ENCODE data around the gene RRAS. TPM values are rescaled to one million over a fixed set of nuclear protein-coding genes. Genes with fewer than 3 reads are reported as not detected.

The RRAS gene
- total and polyA plus RNA-seq, 7 donors: 22.6 to 57.0 (median 48.4) TPM

GRCh38 chr19:49662011-49662410, 22.1 kb upstream of the RRAS start:
- ATAC-seq (no peak), DNase-seq (no peak)
- Histone ChIP-seq H3K27ac (no peak overlapping the region), H3K4me3 (no peak overlapping the region), H3K36me3 (ENCODE audit: insufficient read depth in 1 of 2, low read depth in 1 of 2) (peaks cover 5 to 58% of the 10 kb centered on the region in 2 donors), H3K9me3 (no peaks in the 10 kb centered on the region), H3K4me1 (peaks cover 8% of the 10 kb centered on the region), H3K27me3 (ENCODE audit: insufficient read depth in 3 of 3, low read length in 2 of 3) (no peaks in the 10 kb centered on the region)
- 87 to 91% (median 89%) methylated on average over 16 of the region's 16 CpGs for WGBS, 3 donors
- TF ChIP-seq, protein P1, sequence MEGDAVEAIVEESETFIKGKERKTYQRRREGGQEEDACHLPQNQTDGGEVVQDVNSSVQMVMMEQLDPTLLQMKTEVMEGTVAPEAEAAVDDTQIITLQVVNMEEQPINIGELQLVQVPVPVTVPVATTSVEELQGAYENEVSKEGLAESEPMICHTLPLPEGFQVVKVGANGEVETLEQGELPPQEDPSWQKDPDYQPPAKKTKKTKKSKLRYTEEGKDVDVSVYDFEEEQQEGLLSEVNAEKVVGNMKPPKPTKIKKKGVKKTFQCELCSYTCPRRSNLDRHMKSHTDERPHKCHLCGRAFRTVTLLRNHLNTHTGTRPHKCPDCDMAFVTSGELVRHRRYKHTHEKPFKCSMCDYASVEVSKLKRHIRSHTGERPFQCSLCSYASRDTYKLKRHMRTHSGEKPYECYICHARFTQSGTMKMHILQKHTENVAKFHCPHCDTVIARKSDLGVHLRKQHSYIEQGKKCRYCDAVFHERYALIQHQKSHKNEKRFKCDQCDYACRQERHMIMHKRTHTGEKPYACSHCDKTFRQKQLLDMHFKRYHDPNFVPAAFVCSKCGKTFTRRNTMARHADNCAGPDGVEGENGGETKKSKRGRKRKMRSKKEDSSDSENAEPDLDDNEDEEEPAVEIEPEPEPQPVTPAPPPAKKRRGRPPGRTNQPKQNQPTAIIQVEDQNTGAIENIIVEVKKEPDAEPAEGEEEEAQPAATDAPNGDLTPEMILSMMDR (IDR thresholded peaks at IDR 0.05): no peak
- intact Hi-C loops (cut with DNase I): loop anchor here in 1 of 2 donors (2.0 kb wide), 1 partner anchor 13 kb away; no protein-coding TSS in a partner anchor

DNA sequence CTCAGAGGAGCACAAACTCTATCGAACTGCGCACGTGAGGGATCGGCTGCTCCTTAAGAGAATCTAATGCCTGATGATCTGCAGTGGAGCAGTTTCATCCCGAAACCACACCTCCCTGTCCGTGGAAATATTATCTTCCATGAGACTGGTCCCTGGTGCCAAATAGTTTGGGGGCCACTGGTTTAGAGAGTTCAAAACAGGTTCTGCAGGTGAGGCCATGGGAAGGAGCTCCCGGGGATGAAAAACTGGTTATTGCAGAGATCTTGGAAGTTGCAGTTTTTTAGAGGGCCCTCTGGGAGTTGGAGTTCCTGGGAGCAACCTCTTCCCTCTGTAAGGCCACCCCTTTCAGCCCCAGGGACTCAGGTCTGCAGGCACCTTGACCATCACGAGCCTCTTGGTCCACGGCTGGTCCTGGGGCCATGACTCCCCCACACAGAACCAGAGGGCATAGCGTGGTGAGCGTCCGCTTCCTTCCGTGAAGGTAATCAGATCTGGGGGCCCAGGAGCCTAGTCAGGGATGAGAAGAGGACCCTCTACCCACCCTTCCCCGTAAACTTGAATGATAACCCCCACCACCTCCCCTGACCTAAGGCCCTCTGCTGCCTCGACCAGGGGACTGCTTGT, 20.5 kb upstream of the RRAS start:
- intact Hi-C loops (cut with DNase I): no loop called here
- H3K4me3 ChIP-seq: no peak overlapping the region
- no peak for DNase-seq
- WGBS, 3 donors: 83 to 90% (median 88%) methylated on average over 14 to 15 of the region's 15 CpGs
- no peak for ATAC-seq
- no peaks in the 10 kb centered on the region for H3K27me3 ChIP-seq (ENCODE audit: insufficient read depth in 3 of 3, low read length in 2 of 3)
- no peak overlapping the region for H3K27ac ChIP-seq
- H3K4me1 ChIP-seq: peaks cover 3% of the 10 kb centered on the region
- peaks cover 5 to 73% of the 10 kb centered on the region in 2 donors for H3K36me3 ChIP-seq (ENCODE audit: insufficient read depth in 1 of 2, low read depth in 1 of 2)
- TF ChIP-seq, protein P1 (IDR thresholded peaks at IDR 0.05): no peak
- H3K9me3 ChIP-seq: no peaks in the 10 kb centered on the region

DNA sequence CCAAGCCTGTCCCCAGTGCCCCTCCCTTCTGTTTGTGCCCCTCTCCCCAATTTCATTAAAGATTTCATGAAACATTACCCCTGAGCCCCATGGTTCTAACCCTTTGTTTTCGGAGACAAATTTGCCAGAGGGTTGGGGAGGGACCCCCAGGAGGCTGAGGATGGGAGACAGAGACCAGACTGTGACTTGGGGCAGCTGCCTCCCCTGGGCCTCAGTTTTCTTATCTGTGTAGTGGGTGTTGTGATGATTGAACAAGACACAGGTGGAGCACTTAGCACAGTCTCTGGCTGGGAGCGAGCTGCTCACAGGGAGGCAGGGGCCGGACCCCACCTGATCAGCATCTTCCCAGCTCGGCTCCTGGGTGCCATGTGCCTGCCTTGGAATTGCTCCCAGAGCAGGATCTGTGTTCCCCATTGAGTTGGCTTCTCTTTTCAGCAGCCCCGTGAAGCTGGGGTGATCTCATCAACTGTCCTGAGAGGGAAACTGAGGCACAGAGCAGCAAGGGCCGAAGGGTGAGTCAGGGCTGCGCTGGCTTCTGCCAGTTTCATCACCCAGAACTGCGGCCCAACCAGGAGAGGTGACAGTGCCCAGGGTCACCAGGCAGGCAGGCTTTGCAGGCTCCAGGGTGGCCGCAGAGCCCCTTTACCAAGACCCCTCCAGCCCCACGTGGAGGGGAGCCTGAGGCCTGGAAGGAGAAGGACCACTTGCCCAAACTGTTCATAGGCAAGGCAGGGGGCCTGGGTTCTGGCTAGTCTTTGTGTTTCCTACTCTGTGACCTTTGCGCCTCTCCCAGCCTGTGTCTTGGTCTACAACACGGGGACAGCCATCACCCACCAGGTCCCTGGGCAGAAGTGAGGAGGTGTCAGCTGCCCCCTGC, 18.9 kb upstream of the RRAS start:
- Histone ChIP-seq H3K4me3 (no peak overlapping the region), H3K4me1 (peaks cover under 1% of the 10 kb centered on the region), H3K36me3 (ENCODE audit: insufficient read depth in 1 of 2, low read depth in 1 of 2) (peaks cover 9 to 90% of the 10 kb centered on the region in 2 donors), H3K9me3 (no peaks in the 10 kb centered on the region), H3K27ac (no peak overlapping the region), H3K27me3 (ENCODE audit: insufficient read depth in 3 of 3, low read length in 2 of 3) (no peaks in the 10 kb centered on the region)
- WGBS, 3 donors: 88 to 90% (median 88%) methylated on average over 12 of the region's 12 CpGs
- intact Hi-C loops (cut with DNase I): no loop called here
- TF ChIP-seq, protein P1 (IDR thresholded peaks at IDR 0.05): no peak
- ATAC-seq: no peak
- DNase-seq: no peak

- H3K9me3 ChIP-seq: no peaks in the 10 kb centered on the region
- no peak overlapping the region for H3K27ac ChIP-seq
- DNase-seq: no peak
- TF ChIP-seq, protein P1 (IDR thresholded peaks at IDR 0.05): no peak
- H3K36me3 ChIP-seq (ENCODE audit: insufficient read depth in 1 of 2, low read depth in 1 of 2): peaks cover 9 to 96% of the 10 kb centered on the region in 2 donors
- H3K4me3 ChIP-seq: no peak overlapping the region
- H3K27me3 ChIP-seq (ENCODE audit: insufficient read depth in 3 of 3, low read length in 2 of 3): no peaks in the 10 kb centered on the region
- intact Hi-C loops (cut with DNase I): no loop called here
- ATAC-seq: no peak
- 80 to 91% (median 87%) methylated on average over 11 to 15 of the region's 15 CpGs for WGBS, 3 donors
- no peaks in the 10 kb centered on the region for H3K4me1 ChIP-seq
Observed at GRCh38 chr19:49658139-49658517, 18.2 kb upstream of the RRAS start.
